ENCODE results near the gene APPL2. TPM values are rescaled to one million over a fixed set of nuclear protein-coding genes. Genes with fewer than 3 reads are reported as not detected.

APPL2 gene
- total RNA-seq, 3 donors from 2014 or later = 110 to 226 (median 138) TPM

DNA sequence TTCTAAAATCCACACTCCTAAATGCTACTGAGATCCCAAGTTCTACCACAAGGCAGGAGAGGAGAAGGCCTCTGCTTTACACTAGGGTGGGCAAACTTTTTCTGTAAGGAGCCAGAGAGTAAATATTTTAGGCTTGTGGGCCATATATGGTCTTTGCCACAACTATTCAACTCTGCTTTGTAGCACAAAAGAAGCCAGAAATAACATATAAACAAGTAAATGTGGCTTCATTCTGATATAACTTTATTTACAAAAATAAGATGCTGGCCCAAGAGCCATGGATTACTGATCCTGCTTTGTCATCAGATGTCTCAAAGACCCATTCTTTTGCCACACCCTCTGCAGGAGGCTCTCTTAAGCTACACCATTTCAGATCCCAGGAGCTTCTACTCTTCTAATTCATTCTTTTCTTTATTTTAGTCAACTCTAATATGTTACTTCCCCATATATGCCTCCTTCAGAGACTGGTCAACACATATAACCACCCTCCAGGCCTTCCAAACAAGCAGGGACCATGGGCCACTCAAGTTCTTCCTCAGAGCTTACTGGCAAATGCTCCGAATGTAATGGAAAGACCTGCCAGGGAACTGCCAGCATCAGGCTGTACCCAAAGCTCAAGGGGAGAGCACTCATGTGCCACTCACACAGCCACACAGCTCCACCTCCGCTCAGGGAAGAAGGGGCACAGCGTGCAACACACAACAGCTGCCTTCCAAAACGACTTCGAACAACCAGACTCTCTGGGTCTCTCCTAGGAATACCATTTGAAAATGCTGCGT lies 15.6 kb downstream of the APPL2 start:
- intact Hi-C loops (cut with DNase I, micrococcal nuclease) = no loop called here
- ATAC-seq = no peak
- peaks cover 33% of the 10 kb centered on the region for H3K4me1 ChIP-seq (ENCODE audit: low read depth)
- TF ChIP-seq, protein P1, sequence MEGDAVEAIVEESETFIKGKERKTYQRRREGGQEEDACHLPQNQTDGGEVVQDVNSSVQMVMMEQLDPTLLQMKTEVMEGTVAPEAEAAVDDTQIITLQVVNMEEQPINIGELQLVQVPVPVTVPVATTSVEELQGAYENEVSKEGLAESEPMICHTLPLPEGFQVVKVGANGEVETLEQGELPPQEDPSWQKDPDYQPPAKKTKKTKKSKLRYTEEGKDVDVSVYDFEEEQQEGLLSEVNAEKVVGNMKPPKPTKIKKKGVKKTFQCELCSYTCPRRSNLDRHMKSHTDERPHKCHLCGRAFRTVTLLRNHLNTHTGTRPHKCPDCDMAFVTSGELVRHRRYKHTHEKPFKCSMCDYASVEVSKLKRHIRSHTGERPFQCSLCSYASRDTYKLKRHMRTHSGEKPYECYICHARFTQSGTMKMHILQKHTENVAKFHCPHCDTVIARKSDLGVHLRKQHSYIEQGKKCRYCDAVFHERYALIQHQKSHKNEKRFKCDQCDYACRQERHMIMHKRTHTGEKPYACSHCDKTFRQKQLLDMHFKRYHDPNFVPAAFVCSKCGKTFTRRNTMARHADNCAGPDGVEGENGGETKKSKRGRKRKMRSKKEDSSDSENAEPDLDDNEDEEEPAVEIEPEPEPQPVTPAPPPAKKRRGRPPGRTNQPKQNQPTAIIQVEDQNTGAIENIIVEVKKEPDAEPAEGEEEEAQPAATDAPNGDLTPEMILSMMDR (IDR thresholded peaks at IDR 0.05) = no peak
- H3K4me3 ChIP-seq = no peak overlapping the region
- no peaks in the 10 kb centered on the region for H3K36me3 ChIP-seq (ENCODE audit: low read depth)
- no peaks in the 10 kb centered on the region for H3K9me3 ChIP-seq
- no peak for DNase-seq

DNA sequence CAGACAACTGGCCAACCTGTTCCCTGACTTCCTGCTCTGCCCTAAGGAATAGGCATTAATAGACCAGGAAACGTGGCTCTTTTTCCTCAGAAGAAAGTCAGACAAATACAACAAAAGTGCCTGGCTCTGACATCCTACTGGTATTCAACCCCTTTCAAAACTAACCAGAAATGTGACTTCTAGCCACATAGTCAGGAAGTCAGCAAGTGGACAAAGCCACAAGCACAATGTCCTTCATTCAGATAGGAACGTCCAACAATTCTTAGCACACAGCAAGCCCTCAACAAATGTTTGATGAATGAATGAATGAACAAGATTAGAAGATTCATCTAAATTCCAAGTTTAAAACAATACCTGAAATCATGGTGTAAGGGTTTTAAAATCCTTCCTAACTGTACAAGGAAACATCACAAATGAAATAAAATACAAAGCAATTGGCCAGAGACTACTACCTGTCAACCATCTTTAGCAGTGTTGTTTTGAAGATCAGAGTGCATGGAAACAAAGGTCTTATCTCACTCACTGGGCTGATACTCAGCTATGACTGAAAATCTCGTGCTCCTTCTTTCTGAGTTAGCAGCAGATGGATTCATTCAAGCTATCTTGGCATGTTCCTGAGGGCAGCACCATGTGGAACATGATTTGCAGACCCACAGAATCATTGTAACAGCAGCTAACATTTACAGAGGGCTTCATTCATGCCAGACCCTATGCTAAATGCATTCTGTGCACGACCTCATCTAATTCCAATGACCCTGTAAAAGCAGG lies 16.5 kb downstream of the APPL2 start:
- TF ChIP-seq, protein P1 (IDR thresholded peaks at IDR 0.05) = no peak
- Histone ChIP-seq H3K4me3 (no peak overlapping the region), H3K36me3 (ENCODE audit: low read depth) (peaks cover 4% of the 10 kb centered on the region), H3K4me1 (ENCODE audit: low read depth) (peaks cover 35% of the 10 kb centered on the region), H3K9me3 (no peaks in the 10 kb centered on the region)
- ATAC-seq (no peak), DNase-seq (no peak)
- intact Hi-C loops (cut with DNase I, micrococcal nuclease) = no loop called here

DNA sequence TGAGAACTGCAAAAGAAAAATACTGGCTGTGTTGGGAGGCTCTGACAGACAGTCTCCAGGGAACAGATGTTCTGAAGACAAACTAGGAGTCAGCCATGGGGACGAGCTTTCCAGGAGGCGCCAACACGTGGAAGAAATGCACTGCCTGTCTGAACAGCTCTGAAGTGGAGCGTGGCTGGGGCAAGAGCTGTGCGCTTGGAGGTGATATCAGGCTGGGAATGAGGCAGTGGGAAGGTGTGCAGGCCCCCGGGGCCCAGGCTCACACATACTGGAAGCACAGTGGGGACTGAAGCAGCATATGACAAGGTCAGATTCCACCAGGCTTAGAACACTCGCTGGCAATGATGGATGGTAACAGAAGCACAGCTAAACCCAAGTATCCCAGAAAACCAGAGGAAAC lies 17.5 kb downstream of the APPL2 start:
- Histone ChIP-seq H3K4me3 (no peak overlapping the region), H3K4me1 (ENCODE audit: low read depth) (peaks cover 34% of the 10 kb centered on the region), H3K36me3 (ENCODE audit: low read depth) (peaks cover 4% of the 10 kb centered on the region), H3K9me3 (no peaks in the 10 kb centered on the region)
- TF ChIP-seq, protein P1 (IDR thresholded peaks at IDR 0.05) = no peak
- ATAC-seq (no peak), DNase-seq (no peak)
- intact Hi-C loops (cut with DNase I, micrococcal nuclease) = no loop called here

DNA sequence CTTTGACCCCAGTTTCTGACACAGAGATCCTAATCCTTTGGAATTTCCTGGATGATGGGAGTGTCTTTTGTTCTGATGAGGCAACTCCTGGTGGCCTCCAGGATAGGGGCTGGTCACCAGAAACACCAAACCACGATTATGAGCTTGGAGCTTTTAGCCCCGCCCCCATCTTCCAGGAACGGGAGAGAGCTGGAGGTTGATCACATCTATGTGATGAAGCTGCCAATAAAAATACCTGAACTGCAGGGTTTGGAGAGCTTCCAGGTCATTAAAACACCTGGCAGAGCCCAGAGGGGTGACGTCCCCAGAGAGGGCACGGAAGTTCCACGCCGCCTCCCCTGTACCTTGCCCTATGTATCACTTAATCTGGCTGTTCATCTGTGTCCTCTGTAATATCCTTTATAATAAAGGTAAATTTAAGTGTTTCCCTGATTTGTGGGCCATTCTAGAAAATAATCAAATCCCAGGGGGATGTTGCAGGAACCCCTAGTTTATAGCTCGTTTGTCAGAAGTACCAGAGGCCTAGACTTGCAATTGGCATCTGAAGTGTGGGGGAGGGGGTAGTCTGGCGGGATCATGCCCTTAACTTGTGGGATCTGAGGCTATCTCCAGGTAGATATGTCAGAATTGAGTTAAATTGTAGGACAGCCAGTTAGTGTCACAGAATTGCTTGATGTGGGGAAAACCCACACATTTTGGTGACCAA lies 21.2 kb downstream of the APPL2 start:
- peak; percentile 93 for ATAC-seq
- H3K9me3 ChIP-seq = no peaks in the 10 kb centered on the region
- TF ChIP-seq, protein P1 (IDR thresholded peaks at IDR 0.05) = no peak
- H3K4me3 ChIP-seq = no peak overlapping the region
- peaks cover 4% of the 10 kb centered on the region for H3K36me3 ChIP-seq (ENCODE audit: low read depth)
- peaks cover 16% of the 10 kb centered on the region for H3K4me1 ChIP-seq (ENCODE audit: low read depth)
- intact Hi-C loops (cut with DNase I, micrococcal nuclease) = no loop called here
- DNase-seq = peak; percentile 92 to 95 (median 93)

DNA sequence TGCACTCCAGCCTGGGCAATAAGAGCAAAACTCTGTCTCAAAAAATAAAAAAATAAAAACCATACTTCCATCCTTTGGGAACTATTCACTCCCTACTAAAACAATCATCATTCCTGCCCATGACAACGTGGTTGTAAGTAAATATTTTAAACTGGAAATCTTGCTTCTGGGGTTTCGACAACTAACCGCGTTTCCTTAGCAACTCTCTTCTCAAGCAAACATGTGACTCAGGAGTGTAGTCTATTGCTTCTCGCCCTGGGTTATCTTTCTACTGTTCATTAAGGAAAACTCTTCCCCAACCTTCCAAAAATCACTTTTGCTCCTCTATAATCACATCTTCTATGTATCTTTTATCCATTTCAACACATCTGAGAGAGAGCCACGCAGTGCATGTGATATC lies 21.8 kb downstream of the APPL2 start:
- TF ChIP-seq, protein P1 (IDR thresholded peaks at IDR 0.05) = no peak
- Histone ChIP-seq H3K4me1 (ENCODE audit: low read depth) (peaks cover 16% of the 10 kb centered on the region), H3K4me3 (no peak overlapping the region), H3K36me3 (ENCODE audit: low read depth) (peaks cover 4% of the 10 kb centered on the region), H3K9me3 (no peaks in the 10 kb centered on the region)
- DNase-seq = no peak
- intact Hi-C loops (cut with DNase I, micrococcal nuclease) = no loop called here
- peak; percentile 50 for ATAC-seq

Data from mucosa of descending colon (tissue), 3 donors.